Measurements from ENCODE around the gene RASEF.
"Not testable (repeated sequence)": the region's sequence is repeated elsewhere in the genome, so short reads cannot be mapped to it uniquely, and the experiment has no call there.

Gene RASEF

GRCh38 chr9:82970359-82970758, 92.6 kb downstream of the RASEF start:
- DNase-seq (ENCODE audit: low read depth), result no peak

- DNase-seq (ENCODE audit: low read depth), result no peak
Measured at GRCh38 chr9:82969291-82969690, 93.7 kb downstream of the RASEF start.

GRCh38 chr9:82968816-82969215, 94.1 kb downstream of the RASEF start:
- DNase-seq (ENCODE audit: low read depth), result peak; percentile 6

GRCh38 chr9:82968388-82968787, 94.6 kb downstream of the RASEF start:
- no peak for DNase-seq (ENCODE audit: low read depth)

GRCh38 chr9:82961504-82962125, 101.3 kb downstream of the RASEF start:
- peak; percentile 84 for DNase-seq (ENCODE audit: low read depth)

- DNase-seq (ENCODE audit: low read depth), result no peak
Measured at GRCh38 chr9:82957529-82958379, 105.2 kb downstream of the RASEF start.

GRCh38 chr9:82949203-82949602, 113.7 kb downstream of the RASEF start:
- no peak for DNase-seq (ENCODE audit: low read depth)

GRCh38 chr9:82940376-82940775, 122.6 kb downstream of the RASEF start:
- DNase-seq (ENCODE audit: low read depth), result no peak

- no peak for DNase-seq (ENCODE audit: low read depth)
Measured at GRCh38 chr9:82939451-82939850, 123.5 kb downstream of the RASEF start.

- DNase-seq (ENCODE audit: low read depth), result no peak
Measured at GRCh38 chr9:82938426-82939218, 124.3 kb downstream of the RASEF start.

GRCh38 chr9:82936561-82936960, 126.4 kb downstream of the RASEF start:
- DNase-seq (ENCODE audit: low read depth), result not testable (repeated sequence)

- peak; percentile 61 for DNase-seq (ENCODE audit: low read depth)
Measured at GRCh38 chr9:82934949-82935348, 128.0 kb downstream of the RASEF start.

- not testable (repeated sequence) for DNase-seq (ENCODE audit: low read depth)
Measured at GRCh38 chr9:82934025-82934424, 128.9 kb downstream of the RASEF start.

- no peak for DNase-seq (ENCODE audit: low read depth)
Measured at GRCh38 chr9:82930116-82930515, 132.8 kb downstream of the RASEF start.
